ENCODE results near the gene NUP133. TPM values are rescaled to one million over a fixed set of nuclear protein-coding genes. Genes with fewer than 3 reads are reported as not detected.

The NUP133 gene
- total and polyA plus RNA-seq, 4 donors, result 5.7 to 22.7 (median 10.4) TPM

GRCh38 chr1:229448354-229448753 lies 59.8 kb downstream of the NUP133 start:
- Histone ChIP-seq H3K27me3 (ENCODE audit: control insufficient read depth in 4 of 4, insufficient read depth in 4 of 4, low read length in 3 of 4) (no peaks in the 10 kb centered on the region), H3K4me1 (ENCODE audit: control insufficient read depth in 4 of 4, insufficient read depth in 4 of 4, low read length in 3 of 4) (no peaks in the 10 kb centered on the region), H3K9me3 (ENCODE audit: control insufficient read depth in 4 of 4, low read length in 3 of 4) (no peaks in the 10 kb centered on the region), H3K27ac (ENCODE audit: low read depth in 1 of 2, low read length in 2 of 2) (no peak overlapping the region), H3K36me3 (ENCODE audit: control insufficient read depth in 4 of 4, insufficient read depth in 3 of 4, low read depth in 1 of 4, low read length in 3 of 4) (peaks cover 2 to 29% (median 17%) of the 10 kb centered on the region in 4 donors), H3K9ac (ENCODE audit: low read depth in 1 of 2, low read length in 2 of 2) (no peak overlapping the region), H3K4me3 (ENCODE audit: low read depth in 1 of 3, low read length in 3 of 3) (no peak overlapping the region)
- WGBS, result 96% methylated on average over 7 of the region's 7 CpGs
- no peak for TF ChIP-seq HNF4G (IDR thresholded peaks at IDR 0.05)
- TF ChIP-seq HNF4A (conservative IDR thresholded peaks at IDR 0.05), result no peak
- TF ChIP-seq RXRA (IDR thresholded peaks at IDR 0.05), result no peak
- TF ChIP-seq GABPA (IDR thresholded peaks at IDR 0.05 in 1 of 2, conservative IDR thresholded peaks at IDR 0.05 in 1 of 2), result no peak
- no peak for TF ChIP-seq JUND (IDR thresholded peaks at IDR 0.05)
- TF ChIP-seq SP1 (IDR thresholded peaks at IDR 0.05), result no peak
- no peak for TF ChIP-seq NR2F2 (IDR thresholded peaks at IDR 0.05)
- TF ChIP-seq FOXA2 (IDR thresholded peaks at IDR 0.05), result no peak
- no peak for TF ChIP-seq REST (IDR thresholded peaks at IDR 0.05)
- TF ChIP-seq TAF1 (conservative IDR thresholded peaks at IDR 0.05), result no peak
- TF ChIP-seq ATF3 (IDR thresholded peaks at IDR 0.05), result no peak
- TF ChIP-seq, protein P1, sequence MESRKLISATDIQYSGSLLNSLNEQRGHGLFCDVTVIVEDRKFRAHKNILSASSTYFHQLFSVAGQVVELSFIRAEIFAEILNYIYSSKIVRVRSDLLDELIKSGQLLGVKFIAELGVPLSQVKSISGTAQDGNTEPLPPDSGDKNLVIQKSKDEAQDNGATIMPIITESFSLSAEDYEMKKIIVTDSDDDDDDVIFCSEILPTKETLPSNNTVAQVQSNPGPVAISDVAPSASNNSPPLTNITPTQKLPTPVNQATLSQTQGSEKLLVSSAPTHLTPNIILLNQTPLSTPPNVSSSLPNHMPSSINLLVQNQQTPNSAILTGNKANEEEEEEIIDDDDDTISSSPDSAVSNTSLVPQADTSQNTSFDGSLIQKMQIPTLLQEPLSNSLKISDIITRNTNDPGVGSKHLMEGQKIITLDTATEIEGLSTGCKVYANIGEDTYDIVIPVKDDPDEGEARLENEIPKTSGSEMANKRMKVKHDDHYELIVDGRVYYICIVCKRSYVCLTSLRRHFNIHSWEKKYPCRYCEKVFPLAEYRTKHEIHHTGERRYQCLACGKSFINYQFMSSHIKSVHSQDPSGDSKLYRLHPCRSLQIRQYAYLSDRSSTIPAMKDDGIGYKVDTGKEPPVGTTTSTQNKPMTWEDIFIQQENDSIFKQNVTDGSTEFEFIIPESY (IDR thresholded peaks at IDR 0.05), result no peak
- no peak for TF ChIP-seq MAX (IDR thresholded peaks at IDR 0.05)
- no peak for TF ChIP-seq YY1 (IDR thresholded peaks at IDR 0.05)
- no peak for TF ChIP-seq RAD21 (IDR thresholded peaks at IDR 0.05)
- no peak for TF ChIP-seq FOXA1 (IDR thresholded peaks at IDR 0.05)
- no peak for DNase-seq (ENCODE audit: low spot score)

DNA sequence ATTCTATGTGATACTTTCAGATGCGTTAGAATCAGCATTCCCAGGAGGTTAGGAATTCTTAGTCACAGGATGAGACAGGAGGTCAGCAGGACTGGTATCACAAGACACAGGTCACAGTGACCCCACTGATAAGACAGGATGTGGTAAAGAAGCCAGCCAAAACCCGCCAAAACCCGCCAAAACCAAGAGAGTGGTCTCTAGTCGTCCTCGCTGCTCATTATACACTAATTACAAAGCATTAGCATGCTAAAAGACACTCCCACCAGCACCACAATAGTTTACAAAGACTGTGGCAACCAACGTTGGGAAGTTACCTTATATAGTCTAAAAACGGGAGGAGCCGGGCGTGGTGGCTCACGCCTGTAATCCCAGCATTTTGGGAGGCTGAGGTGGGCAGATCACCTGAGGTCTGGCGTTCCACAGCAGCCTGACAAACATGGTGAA lies 60.3 kb downstream of the NUP133 start:
- Histone ChIP-seq H3K4me3 (ENCODE audit: low read depth in 1 of 3, low read length in 3 of 3) (no peak overlapping the region), H3K9me3 (ENCODE audit: control insufficient read depth in 4 of 4, low read length in 3 of 4) (no peaks in the 10 kb centered on the region), H3K4me1 (ENCODE audit: control insufficient read depth in 4 of 4, insufficient read depth in 4 of 4, low read length in 3 of 4) (no peaks in the 10 kb centered on the region), H3K27me3 (ENCODE audit: control insufficient read depth in 4 of 4, insufficient read depth in 4 of 4, low read length in 3 of 4) (no peaks in the 10 kb centered on the region), H3K27ac (ENCODE audit: low read depth in 1 of 2, low read length in 2 of 2) (no peak overlapping the region), H3K36me3 (ENCODE audit: control insufficient read depth in 4 of 4, insufficient read depth in 3 of 4, low read depth in 1 of 4, low read length in 3 of 4) (peaks cover 4 to 32% (median 18%) of the 10 kb centered on the region in 4 donors), H3K9ac (ENCODE audit: low read depth in 1 of 2, low read length in 2 of 2) (no peak overlapping the region)
- 89% methylated on average over 11 of the region's 11 CpGs for WGBS
- DNase-seq (ENCODE audit: low spot score), result no peak
- TF ChIP-seq MAX (IDR thresholded peaks at IDR 0.05) (no peak), RXRA (IDR thresholded peaks at IDR 0.05) (no peak), FOXA2 (IDR thresholded peaks at IDR 0.05) (no peak), EGR1 (IDR thresholded peaks at IDR 0.05; ENCODE audit: low read depth in 2 of 2) (no peak), REST (IDR thresholded peaks at IDR 0.05) (no peak), RAD21 (IDR thresholded peaks at IDR 0.05) (no peak)
- TF ChIP-seq, protein P2, sequence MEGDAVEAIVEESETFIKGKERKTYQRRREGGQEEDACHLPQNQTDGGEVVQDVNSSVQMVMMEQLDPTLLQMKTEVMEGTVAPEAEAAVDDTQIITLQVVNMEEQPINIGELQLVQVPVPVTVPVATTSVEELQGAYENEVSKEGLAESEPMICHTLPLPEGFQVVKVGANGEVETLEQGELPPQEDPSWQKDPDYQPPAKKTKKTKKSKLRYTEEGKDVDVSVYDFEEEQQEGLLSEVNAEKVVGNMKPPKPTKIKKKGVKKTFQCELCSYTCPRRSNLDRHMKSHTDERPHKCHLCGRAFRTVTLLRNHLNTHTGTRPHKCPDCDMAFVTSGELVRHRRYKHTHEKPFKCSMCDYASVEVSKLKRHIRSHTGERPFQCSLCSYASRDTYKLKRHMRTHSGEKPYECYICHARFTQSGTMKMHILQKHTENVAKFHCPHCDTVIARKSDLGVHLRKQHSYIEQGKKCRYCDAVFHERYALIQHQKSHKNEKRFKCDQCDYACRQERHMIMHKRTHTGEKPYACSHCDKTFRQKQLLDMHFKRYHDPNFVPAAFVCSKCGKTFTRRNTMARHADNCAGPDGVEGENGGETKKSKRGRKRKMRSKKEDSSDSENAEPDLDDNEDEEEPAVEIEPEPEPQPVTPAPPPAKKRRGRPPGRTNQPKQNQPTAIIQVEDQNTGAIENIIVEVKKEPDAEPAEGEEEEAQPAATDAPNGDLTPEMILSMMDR (IDR thresholded peaks at IDR 0.05; ENCODE audit: low read depth, low read length, missing input control), result no peak

Data from liver (tissue), 9 donors.